HG03097 (cell line): ENCODE data around the gene NUP188.

Experiments
- ATAC-seq: cut with Tn5 transposase; IDR thresholded peaks from one replicate; pipeline ENCODE4 v1.9.1; 2021; ENCODE audit not compliant: unreplicated experiment, low FRiP score

Gene NUP188

GRCh38 chr9:129006328-129007034 lies 59.0 kb downstream of the NUP188 start:
- no peak for ATAC-seq

GRCh38 chr9:129007035-129007765 lies 59.7 kb downstream of the NUP188 start:
- no peak for ATAC-seq

GRCh38 chr9:129007766-129008468 lies 60.4 kb downstream of the NUP188 start:
- ATAC-seq: no peak

- no peak for ATAC-seq
Observed at GRCh38 chr9:129008469-129008965, 61.0 kb downstream of the NUP188 start.

GRCh38 chr9:129008986-129009583 lies 61.6 kb downstream of the NUP188 start:
- ATAC-seq: no peak

- no peak for ATAC-seq
Observed at GRCh38 chr9:129009584-129010141, 62.2 kb downstream of the NUP188 start.

GRCh38 chr9:129010267-129010975 lies 62.9 kb downstream of the NUP188 start:
- no peak for ATAC-seq

- ATAC-seq: no peak
Observed at GRCh38 chr9:129011170-129011569, 63.7 kb downstream of the NUP188 start.

- ATAC-seq: no peak
Observed at GRCh38 chr9:129011761-129012181, 64.3 kb downstream of the NUP188 start.

- no peak for ATAC-seq
Observed at GRCh38 chr9:129012343-129012742, 64.8 kb downstream of the NUP188 start.

- no peak for ATAC-seq
Observed at GRCh38 chr9:129012893-129013448, 65.5 kb downstream of the NUP188 start.

GRCh38 chr9:129013674-129014073 lies 66.2 kb downstream of the NUP188 start:
- no peak for ATAC-seq

GRCh38 chr9:129014124-129014523 lies 66.6 kb downstream of the NUP188 start:
- ATAC-seq: no peak

GRCh38 chr9:129014608-129015007 lies 67.1 kb downstream of the NUP188 start:
- ATAC-seq: no peak

- ATAC-seq: no peak
Observed at GRCh38 chr9:129021091-129021490, 73.6 kb downstream of the NUP188 start.

GRCh38 chr9:129022037-129022436 lies 74.5 kb downstream of the NUP188 start:
- ATAC-seq: no peak

- no peak for ATAC-seq
Observed at GRCh38 chr9:129023036-129023907, 75.8 kb downstream of the NUP188 start.

- ATAC-seq: no peak
Observed at GRCh38 chr9:129023908-129024233, 76.4 kb downstream of the NUP188 start.
